A549 treated with DMSO at 1 μM for 4 hours (cell line): ENCODE data around the gene IRF2. TPM values are rescaled to one million over a fixed set of nuclear protein-coding genes. Genes with fewer than 3 reads are reported as not detected.

Source experiments
- total RNA-seq: library from RNA; stranded (reverse); fragments of 200-300 nt; extraction: Qiagen RNA extraction; gene quantifications from 5 replicates; pipeline ENCODE4 v1.2.3, GENCODE V29; 2022; ENCODE audit warnings: low read depth

The IRF2 gene
- 11.4 to 16.8 TPM (median 14.5 TPM) in 5 replicates for total RNA-seq

GRCh38 chr4:184474263-184475095, at the start of gene IRF2:
IRF2 (minus strand) TSS chr4:184474550; CDS start chr4:184429064, 45,486 bp downstream.

Other genes with a start within 250 kb of the IRF2 start
- 21.2 to 26.6 TPM (median 24.3 TPM) in 5 replicates for gene CASP3, start 174.9 kb upstream of the IRF2 start, total RNA-seq
- gene PRIMPOL, start 175.2 kb upstream of the IRF2 start, total RNA-seq, result 4.5 to 7.5 TPM (median 7.1 TPM) in 5 replicates